Measurements from ENCODE around the gene ZNF593.

DNA sequence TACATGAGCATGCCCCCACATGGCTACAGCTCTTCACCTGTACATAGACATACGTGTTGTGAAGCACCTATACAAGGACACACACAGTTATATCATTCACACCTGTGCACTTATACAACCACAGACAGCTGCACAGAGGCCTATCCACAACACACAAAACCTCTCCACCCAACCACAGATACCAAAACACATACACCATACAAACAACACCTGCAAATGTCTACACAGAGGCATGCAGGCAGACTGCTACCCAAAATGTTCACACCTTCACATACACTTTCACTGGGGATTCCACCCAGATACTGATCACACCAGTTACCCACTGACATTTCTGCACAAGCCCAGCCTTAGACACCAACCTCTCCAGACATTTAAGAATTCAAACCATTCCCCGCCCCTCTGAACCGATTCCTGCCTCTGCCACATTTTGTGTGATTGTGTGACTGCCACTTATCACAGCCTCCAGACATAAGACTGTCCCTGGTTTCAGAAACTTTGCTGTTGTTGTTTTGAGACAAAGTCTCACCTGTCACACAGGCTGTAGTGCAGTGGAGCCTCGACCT lies 2.9 kb upstream of the ZNF593 start:
- no peak for TF ChIP-seq ZC3H10 (CRISPR knock-in tag; IDR thresholded peaks at IDR 0.05)
- no peak for TF ChIP-seq ZFP30 (CRISPR knock-in tag; IDR thresholded peaks at IDR 0.05)
- no peak for TF ChIP-seq GLIS3 (CRISPR knock-in tag; IDR thresholded peaks at IDR 0.05)
- TF ChIP-seq ZFP3 (CRISPR knock-in tag; IDR thresholded peaks at IDR 0.05): no peak
- TF ChIP-seq OSR1 (CRISPR knock-in tag; IDR thresholded peaks at IDR 0.05): no peak
